NCI-H524 treated with DMSO at 0.1 percent for 48 hours (cell line): ENCODE results near the gene YWHAB.
"Not testable (repeated sequence)": the region's sequence is repeated elsewhere in the genome, so short reads cannot be mapped to it uniquely, and the experiment has no call there.

ENCODE experiments used
- DNase-seq: peaks from one replicate; lab custom pipeline; 2025; lab: John Stamatoyannopoulos, UW

YWHAB gene

DNA sequence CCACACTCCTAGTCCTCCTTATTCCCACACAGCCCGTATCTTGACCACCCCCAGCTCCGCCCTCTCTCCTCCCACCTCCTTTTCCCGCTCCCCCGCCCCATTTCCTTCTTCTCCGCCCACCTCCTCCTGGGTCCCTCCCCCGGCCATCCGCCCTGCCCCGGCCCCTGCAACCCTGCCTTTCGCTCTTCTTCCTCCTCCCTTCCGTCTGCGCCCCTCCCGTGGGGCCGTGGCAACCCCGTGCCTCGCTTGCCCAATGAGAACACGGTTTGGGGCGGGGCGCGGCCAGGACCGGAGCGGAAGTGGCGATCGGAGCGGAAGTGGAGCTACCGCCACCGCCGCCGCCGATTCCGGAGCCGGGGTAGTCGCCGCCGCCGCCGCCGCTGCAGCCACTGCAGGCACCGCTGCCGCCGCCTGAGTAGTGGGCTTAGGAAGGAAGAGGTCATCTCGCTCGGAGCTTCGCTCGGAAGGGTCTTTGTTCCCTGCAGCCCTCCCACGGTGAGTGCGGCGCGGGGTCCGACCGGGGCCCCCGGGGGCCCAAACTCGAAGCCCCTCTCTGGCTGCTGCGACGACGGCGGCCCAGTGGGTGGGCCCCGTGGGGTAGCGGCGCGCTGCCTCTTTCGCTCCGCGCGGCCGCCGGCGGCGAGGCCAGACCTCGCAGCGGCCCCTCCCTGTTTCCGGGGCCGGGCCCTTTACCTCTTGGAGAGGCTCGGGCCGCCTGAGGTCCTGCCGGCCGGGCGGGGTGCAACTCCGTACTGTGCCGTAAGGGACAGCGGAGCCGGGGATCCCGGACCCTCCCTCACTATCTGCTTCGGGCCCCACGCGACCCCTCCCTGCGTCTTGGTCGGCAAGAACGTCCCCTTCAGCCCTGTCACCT is at the start of gene YWHAB:
Gene YWHAB, plus strand, starts transcription at position 314 of the 874 bp plus-strand sequence. CDS start 15,829 bp downstream, outside the sequence.
- peak; percentile 92 for DNase-seq

DNA sequence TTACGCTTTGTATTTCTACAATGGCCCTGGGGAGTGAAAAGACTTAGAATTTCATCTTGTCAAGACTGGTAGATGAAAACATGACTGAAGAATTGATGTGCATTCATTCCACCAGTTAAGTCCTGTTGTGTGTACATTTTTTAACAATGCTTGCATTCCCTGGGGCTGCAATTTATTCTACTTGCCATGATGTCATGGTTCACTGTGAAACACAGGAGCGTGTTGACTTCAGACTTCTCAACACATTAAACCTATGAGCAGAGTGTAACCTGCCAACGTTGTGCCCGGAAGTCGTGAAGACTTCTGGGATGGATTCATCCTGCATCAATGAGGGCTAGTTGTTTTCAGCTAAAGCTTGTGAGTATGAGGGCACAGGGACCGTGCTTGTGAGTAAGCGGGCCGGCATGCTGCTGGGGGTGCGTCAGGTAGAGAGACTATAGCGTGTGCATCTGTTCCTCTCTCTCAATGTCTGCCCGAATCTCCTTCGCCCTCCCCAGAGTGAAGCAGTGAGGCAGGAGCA is 48.8 kb upstream of the YWHAB start:
- no peak for DNase-seq

DNA sequence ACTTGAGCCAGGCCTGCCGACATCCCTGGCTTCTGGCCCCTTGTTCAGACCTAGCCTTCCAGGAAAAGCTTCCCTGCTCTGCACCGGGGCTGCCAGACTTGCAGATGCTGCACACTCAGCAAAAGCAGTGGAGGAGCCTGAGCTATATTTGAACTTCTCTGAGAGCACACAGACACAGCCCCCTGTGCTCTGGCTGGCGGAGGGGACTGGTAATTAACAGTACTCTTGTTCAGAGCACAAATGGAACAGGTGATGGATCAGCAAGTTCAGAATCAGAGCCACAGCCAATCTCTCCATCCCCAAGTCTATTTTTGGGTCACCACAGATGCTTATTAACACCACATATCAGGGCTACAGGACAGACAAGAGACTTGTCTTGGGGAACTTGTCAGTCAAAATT is 47.6 kb upstream of the YWHAB start:
- DNase-seq: no peak

DNA sequence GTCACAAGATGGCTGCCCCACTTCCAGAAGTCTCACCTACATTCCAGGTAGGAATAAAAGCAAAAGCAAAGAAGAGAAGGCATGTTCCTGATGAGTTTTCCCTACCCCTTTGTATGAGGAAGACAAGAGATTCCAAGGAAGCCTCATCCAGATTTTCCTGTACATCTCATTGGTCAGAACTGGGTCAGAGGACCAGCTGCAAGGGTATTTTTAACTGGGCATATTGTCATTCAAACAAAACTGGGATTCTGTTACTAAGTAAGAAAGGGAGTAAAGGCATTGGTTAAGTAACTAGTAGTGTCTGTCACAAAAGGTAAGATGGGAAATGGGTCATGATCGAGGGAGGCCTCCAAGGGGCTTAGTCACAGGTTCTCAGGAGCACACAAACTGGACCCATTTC is 47.0 kb upstream of the YWHAB start:
- DNase-seq: no peak

DNA sequence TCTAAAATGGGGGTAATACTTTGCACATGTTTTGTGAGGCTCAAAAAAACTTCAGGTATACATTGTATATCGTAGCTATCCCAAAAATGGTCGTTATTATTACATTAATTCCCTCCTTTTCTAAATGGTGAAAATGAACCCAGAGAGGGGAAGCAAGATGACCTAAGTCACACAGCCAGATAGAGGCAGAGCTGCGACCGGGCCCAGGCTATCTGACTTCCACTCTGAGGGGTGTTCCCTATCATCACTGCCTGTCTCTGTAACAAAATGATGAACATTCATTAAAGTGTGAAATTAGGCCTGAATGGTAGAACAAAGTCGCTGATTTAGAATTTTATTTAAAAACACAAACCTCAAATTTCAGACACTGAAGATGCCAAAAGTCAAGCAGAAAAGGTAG is 46.0 kb upstream of the YWHAB start:
- DNase-seq: no peak

DNA sequence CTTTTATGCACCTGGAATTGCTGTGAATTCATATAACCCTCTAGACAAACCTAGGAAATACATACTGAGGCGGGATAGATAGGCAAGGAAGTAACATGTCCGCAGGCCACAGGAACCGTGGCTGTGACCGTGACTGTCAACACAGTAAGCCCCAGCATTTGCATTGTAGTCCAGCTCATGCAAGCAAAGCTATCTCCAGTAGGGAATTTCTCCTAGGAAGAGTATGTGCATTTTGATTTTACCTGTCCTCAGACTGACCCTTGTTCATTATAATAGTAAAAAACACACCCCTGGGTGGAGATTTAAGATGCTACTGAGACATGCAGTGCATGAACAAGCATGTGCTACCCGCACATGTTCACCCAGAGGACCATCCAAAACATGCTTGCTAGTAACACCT is 44.7 kb upstream of the YWHAB start:
- no peak for DNase-seq

DNA sequence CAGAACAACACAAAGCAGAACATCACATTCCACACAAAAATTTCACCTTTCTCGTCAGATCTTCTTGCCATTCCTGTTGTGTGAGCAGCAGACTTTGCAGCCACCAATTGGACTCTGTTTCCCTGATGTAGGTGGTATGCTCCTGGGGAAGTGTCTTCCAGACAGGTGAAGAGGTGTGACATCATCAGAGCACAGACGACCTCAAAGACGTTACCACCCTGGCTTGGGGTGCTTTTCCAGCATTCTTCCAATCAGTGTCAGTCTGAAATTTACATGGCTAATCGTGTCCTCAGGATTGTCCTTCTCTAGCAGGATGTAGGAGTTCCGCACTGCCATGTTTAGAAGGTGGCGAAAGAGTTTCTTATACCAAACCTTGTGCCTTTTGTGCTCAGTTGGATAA is 43.5 kb upstream of the YWHAB start:
- no peak for DNase-seq

DNA sequence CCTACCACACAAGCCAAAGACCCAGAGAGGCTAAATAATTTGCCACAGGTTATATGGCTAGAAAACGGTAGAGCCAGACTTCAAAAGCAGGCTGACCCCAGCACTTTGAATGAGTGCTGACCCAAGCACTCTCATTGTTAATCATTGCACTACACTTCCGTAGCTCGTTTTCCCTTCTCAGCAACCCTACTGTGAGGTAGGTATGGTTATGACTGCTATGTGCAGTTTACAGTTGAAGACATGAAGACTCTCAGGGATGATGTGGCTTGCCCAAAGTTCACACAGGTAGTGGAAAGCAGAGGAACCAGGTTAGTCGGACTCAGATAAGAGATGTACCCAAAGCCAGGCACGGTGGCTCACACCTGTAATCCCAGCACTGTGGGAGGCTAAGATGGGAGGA is 41.6 kb upstream of the YWHAB start:
- DNase-seq: no peak

DNA sequence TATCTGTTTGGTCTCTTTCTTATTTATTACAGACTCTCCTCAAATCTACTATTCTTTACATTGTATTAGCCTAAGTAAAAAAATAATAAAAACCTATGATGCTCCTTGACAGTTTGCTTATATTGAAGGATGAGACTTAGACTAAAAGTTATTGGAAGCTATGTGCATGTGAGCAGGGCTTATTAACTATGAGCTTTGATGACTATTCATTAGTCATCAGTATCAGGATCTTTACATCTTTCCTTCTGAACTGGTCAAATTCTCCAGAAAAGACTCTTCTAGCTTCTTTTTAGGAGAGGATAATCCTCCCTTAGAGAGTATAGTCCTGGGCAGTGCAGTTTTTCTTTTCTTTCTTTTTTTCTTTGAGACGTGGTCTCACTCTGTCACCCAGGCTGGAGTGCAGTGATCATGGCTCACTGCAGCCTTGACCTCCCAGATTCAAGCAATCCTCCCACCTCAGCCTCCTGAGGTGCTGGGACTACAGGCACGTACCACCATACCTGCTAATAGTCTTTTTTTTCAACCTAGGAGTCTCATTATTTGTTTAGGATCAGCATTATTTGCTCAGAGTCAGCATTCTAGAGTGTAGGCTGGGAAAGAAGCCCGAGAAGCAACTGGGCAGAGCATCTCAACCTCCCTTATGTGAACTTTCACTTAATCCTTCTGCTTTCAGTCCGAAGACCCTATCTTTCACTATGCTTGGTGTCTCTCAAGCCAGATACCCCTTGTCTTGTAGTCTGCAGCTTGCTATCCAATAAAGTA is 37.1 kb upstream of the YWHAB start:
- DNase-seq: no peak

DNA sequence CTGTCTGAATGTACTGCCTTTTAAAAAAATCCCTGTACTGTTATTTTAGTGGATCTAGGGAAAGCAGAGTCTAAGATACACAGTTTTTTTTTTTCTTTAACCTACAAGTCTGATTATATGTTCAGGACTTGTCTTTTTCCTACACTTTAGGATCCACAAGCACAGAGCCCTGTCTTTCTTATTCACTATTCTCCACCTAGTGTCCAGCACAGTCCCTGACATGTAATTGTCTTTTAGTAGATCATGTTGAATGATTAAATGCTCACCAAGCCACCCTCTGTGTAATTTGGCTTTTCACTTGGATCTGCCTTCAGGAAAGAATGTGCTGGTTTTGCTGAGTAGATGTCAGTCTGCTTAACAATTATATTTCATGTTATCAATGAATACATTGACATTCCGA is 35.8 kb upstream of the YWHAB start:
- DNase-seq: no peak

DNA sequence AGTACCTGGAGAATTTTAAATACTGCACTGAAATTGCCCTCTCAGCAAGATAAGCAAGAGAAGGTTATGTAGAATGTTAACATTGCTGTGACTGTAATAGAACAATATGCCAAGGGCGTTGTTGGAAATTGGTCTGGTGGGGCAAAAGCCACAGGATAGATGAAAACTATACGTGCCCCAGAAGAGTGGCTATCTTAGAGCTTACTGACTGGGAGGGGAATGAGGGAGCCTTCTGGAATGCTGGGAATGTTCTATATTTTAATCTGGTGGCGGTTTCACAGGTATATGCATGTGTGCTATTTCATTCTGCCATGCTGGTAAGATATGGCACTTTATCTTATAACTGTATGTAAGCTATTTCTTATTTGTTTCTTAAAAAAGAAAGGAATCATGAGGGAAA is 35.2 kb upstream of the YWHAB start:
- no peak for DNase-seq

DNA sequence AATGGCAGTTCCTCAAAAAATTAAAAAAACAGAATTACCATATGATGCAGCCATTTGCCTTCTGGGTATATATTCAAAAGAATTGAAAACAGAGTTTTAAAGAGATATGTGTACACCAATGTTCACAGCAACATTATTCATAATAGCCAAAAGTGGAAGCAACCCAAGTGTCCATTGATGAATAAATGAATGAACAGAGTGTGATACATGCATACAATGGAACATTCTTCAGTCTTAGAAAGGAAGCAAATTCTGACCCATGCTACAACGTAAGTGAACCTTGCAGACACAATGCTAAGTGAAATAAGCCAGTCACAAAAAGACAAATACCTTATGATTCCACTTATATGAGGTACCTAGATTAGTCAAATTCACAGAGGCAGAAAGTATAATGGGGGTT is 34.7 kb upstream of the YWHAB start:
- DNase-seq: no peak

DNA sequence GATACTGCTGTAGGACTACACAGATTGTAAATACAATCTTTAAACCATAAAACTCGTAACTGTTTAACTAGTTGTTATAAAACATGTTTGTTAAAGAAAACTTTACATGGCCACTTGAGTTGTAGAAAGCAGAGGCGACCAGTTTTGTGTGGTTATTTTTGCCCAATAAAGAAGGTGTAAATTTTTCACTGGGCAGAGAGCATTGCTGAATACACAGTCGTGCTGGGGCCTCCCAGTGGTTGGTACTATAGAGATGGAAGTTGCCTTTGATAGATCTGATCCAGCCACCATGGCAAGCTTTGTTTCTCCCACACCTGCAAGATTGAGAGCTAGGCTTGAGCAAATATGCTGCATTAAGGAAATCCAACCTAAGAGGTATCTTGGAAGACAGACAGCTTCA is 34.0 kb upstream of the YWHAB start:
- DNase-seq: no peak

DNA sequence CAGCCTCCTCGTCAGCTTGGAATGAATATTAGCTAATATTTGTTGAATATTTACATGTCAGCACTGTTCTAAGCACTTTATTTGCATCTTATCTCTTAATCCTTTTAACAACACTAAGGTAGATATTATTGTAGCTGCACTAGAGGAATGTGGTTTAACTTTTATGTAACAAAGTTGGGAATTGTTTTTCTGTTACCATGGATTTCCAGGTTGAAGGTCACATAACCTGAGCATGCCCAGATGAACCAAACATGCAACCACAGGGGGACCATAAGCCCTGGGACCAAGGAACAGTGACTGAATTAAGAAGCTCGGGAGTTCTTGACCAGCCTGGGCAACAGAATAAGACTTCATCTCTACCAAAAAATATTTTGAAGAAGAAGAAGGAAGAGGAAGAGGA is 29.1 kb upstream of the YWHAB start:
- DNase-seq: no peak

DNA sequence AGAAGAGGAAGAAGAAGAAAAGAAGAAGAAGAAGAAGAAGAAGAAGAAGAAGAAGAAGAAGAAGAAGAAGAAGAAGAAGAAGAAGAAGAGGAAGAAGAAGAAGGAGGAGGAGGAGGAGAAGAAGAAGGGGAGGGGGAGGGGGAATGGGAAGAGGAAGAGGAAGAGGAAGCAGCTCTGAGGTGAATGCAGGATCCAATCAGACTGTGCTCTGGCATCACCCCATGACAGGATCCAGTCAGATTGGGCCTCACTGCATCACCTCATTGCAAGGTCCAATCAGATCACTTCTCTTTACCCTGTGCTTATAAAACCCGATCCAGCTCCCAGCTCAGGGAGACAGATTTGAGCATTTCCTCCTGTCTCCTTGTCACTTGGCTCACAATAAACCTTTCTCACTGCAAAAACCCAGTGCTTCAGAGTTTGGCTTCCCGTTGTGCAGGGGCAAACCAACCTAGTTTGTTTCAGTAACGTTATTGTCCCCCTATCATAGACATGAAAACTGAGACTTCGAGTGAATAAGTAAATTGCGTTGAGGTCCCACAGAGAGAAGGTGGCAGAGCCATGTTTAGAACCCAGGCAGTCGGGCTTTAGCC is 28.6 kb upstream of the YWHAB start:
- no peak for DNase-seq

DNA sequence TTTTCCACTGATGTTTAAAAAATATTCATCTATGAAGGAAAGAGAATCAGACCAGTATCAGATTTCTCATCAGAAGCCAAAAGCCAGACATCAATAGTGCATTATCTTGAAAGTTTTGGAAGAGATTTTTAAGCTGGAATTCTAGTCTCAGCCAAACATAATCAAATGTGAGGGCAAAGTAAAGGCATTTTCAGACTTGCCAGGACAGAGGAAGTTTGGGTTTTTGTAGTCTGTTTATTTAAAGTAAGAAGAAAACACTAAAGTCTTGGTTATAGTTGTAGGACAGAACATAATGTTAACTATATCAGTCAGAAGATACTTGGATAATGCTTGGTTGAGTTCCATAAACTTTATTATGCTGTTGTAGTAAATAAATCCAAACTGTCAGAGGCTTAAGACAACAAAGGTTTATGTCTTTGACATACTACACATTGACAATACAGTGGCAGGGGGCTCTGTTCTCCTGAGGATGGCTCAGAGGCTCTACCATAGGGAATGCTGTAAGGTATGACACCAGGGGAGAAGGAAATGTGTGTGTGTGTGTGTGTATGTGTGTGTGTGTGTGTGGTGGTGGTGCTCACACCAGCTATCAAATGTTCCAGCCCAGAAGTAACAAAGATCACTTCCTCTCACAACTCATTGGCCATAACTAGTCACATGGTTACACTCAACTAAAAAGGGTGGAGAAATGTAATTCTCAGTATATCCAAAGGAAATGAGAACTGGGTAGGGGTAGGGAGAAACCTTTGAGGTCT is 26.7 kb upstream of the YWHAB start:
- DNase-seq: no peak

DNA sequence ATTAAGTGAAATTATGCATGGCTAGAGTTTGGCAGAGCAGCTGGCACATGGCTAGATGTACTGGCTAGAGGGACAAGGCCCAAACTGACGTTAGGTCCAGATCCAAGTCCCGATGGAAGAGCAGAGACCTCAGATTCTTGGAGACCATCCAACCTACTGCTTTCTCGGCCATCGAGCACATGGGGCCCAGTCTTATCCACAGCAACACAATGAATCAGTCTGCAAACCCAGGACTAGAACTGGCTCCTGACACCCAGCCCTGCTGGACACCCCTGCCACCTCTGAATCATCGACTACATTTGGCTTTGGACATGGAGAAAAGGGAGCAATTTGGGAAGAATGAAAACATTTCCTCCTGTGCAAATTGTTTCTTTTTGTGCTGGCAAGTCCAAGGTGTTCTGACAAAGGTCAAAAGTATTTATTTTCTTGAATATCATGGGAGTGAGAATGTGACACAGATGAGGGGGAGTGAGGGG is 23.9 kb upstream of the YWHAB start:
- no peak for DNase-seq

DNA sequence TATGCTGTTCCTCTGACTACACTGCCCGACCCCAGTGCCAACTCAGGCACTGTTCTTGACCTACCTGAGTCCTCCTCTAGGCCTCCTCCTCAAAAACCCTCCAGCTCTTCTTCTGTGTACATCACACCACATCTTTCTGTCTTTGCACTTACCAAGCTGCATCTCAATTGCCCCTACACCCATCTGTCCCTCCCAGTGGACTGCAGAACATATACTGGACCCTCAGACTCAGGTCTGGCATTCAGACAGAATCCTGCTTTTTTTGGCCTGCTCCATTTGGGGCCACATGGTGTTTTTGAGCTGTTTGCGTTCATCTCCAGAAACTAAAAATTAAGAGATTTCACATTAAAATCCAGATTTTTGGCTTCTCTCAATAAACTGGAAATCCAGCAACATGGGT is 23.2 kb upstream of the YWHAB start:
- no peak for DNase-seq

DNA sequence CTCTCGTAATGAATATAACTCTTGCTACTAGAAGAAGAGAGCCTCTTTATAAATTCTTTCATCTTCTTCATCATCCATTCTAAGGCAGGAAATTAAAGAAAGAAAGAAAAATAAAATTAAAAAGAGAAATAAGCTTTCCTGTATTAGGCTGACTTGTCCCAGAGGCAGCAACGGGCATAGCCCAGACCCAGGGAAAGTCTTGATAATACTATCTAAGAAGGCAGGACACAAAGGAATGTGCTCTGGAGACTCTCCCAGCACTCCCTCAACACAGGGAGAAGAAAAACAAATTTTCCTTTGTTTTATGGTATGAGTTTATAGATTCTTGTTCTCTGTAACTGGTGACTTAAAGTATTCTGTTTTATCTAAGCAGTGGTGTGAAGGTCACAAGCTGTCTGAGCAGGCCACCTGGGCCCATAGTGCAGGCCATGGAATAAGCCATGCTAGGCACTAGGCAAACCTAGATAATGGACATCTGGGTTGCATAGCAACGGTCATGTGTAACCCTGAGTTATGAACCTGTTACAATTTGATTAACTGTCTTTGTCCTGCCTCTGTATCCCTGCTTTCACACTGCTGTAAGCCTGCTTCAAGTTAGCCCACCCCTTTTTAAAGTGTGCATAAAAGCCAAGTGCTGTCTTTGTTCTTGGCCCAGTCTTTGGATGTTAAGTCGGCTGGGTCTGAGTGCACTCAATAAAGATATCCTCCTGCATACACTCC is 22.0 kb upstream of the YWHAB start:
- not testable (repeated sequence) for DNase-seq

DNA sequence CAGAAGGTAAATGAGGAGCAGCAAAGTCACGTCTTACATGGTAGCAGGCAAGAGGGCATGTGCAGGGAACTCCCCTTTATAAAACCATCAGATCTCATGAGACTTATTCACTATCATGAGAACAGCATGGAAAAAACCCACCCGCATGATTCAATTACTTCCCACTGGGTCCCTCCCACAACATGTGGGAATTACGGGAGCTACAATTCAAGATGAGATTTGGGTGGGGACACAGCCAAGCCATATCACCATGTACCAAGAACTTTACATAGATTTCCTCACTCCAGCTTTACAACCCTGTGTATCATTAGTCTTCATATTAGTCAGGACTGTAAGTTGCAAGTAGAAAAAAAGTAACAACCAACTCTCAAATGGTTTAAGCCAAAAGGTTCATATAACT is 21.0 kb upstream of the YWHAB start:
- not testable (repeated sequence) for DNase-seq

DNA sequence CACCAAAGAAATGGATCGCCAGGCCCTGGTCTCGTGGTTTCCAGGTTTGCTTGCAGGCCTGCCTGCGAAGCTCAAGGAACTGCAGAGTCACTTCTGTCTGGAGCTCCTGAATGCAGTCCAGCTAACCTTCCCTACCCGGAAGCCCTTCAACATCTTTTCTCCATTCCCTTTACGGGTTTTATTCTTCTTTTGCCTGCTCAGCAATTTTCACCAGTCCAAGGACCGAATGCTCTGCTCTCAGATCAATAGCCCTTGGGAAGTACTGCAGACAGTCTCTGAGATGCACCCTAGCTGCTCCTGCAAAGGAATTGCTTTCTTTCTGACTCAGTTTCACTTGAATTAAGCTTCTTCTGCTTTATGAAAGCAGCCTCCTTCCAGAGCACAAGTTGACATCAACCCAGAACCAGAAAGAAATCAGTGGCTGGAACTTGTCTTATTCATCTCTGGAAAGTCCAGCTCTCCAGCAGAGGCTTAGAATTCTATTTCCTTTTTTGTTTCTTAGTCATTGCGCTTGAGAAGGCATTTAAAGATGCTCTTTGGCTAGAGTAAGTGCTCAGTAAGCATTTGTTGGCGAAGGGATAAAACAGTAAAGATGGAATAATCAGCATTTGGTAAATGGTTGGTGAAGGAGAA is 18.7 kb upstream of the YWHAB start:
- DNase-seq: no peak
